Vagina (tissue), 2 donors: ENCODE data around the gene NECTIN2. TPM values are rescaled to one million over a fixed set of nuclear protein-coding genes. Genes with fewer than 3 reads are reported as not detected.
"Not testable (repeated sequence)": the region's sequence is repeated elsewhere in the genome, so short reads cannot be mapped to it uniquely, and the experiment has no call there.

Experiments used
- DNase-seq, 2 donors: peaks; one replicate each; pipeline ENCODE4 v3.0.0-alpha.2; 2017; ENCODE audit errors: extremely low spot score in 2 of 2
- H3K27ac ChIP-seq: fragments of 200-600 bp; sonication (generic); one replicate; pipeline ENCODE4 v1.5.1; 2019
- H3K27me3 ChIP-seq: fragments of 200-600 bp; sonication (generic); one replicate; pipeline ENCODE4 v1.5.1; 2019
- H3K36me3 ChIP-seq, 2 donors: fragments of 200-600 bp; sonication (generic); one replicate each; pipeline ENCODE4 v1.5.1; 2017 to 2019
- H3K4me1 ChIP-seq: fragments of 200-600 bp; sonication (generic); one replicate; pipeline ENCODE4 v1.5.1; 2019
- H3K4me3 ChIP-seq, 2 donors: fragments of 200-600 bp; sonication (generic); 1 replicate in 1 of 2; 2 replicates in 1 of 2; pipeline ENCODE4 v1.5.1; 2016 to 2019
- H3K9me3 ChIP-seq: fragments of 200-600 bp; sonication (generic); one replicate; pipeline ENCODE4 v1.5.1; 2019
- CTCF ChIP-seq, 3 experiments: fragments of 450-650 bp in 2 of 3; fragments of 200-600 bp in 1 of 3; sonication (generic) in 1 of 3; IDR thresholded peaks; one replicate each; pipeline ENCODE4 v1.5.1; 2017 to 2019; ENCODE audit warnings: antibody characterized with exemption in 3 of 3, mild to moderate bottlenecking in 2 of 3, moderate library complexity in 2 of 3
- POLR2A ChIP-seq, 2 donors: fragments of 450-650 bp; IDR thresholded peaks; one replicate each; pipeline ENCODE4 v1.6.1; 2017; ENCODE audit warnings: antibody characterized with exemption in 2 of 2, mild to moderate bottlenecking in 2 of 2, moderate library complexity in 2 of 2
- POLR2AphosphoS5 ChIP-seq, 2 donors: sonication (generic); formaldehyde crosslinking; IDR thresholded peaks; one replicate each; pipeline ENCODE4 v1.9.0; 2017; ENCODE audit warnings: antibody characterized with exemption in 2 of 2, mild to moderate bottlenecking in 2 of 2, low read depth in 1 of 2; ENCODE audit not compliant: insufficient read depth in 1 of 2
- intact Hi-C: fragments of 100-400 bp; cut with DNase I; formaldehyde crosslinking; loops from one replicate; pipeline ENCODE4 v1.15.1; 2023
- total RNA-seq: library from RNA; depleted of rRNA; stranded (reverse); fragments of >200 nt; gene quantifications from one replicate; pipeline ENCODE4 v1.2.3, GENCODE V29; 2016

NECTIN2 gene
- total RNA-seq, 1 donor from 2014 or later = 72.9 TPM

GRCh38 chr19:44851427-44851826 lies 5.3 kb downstream of the NECTIN2 start:
- TF ChIP-seq POLR2A (IDR thresholded peaks at IDR 0.05) (no peak), POLR2AphosphoS5 (IDR thresholded peaks at IDR 0.05; ENCODE audit: insufficient read depth in 1 of 2, low read depth in 1 of 2) (no peak), CTCF (IDR thresholded peaks at IDR 0.05) (no peak)
- H3K27me3 ChIP-seq = no peaks in the 10 kb centered on the region
- DNase-seq = no peak
- no peak overlapping the region for H3K4me3 ChIP-seq
- H3K36me3 ChIP-seq = no peaks in the 10 kb centered on the region
- intact Hi-C loops = no loop called here
- no peak overlapping the region for H3K27ac ChIP-seq
- no peaks in the 10 kb centered on the region for H3K9me3 ChIP-seq
- H3K4me1 ChIP-seq = peaks cover 44% of the 10 kb centered on the region

- no peak overlapping the region for H3K27ac ChIP-seq
- no peak overlapping the region for H3K4me3 ChIP-seq
- peaks cover 6% of the 10 kb centered on the region for H3K4me1 ChIP-seq
- H3K36me3 ChIP-seq = no peaks in the 10 kb centered on the region
- no peaks in the 10 kb centered on the region for H3K27me3 ChIP-seq
- TF ChIP-seq POLR2A (IDR thresholded peaks at IDR 0.05) = no peak
- no peak for TF ChIP-seq POLR2AphosphoS5 (IDR thresholded peaks at IDR 0.05; ENCODE audit: insufficient read depth in 1 of 2, low read depth in 1 of 2)
- no peak for TF ChIP-seq CTCF (IDR thresholded peaks at IDR 0.05)
- intact Hi-C loops = no loop called here
- DNase-seq = no peak
- no peaks in the 10 kb centered on the region for H3K9me3 ChIP-seq
Observed at GRCh38 chr19:44855606-44856005, 9.5 kb downstream of the NECTIN2 start.

GRCh38 chr19:44856421-44857083 lies 10.5 kb downstream of the NECTIN2 start:
- H3K27me3 ChIP-seq = no peaks in the 10 kb centered on the region
- H3K4me3 ChIP-seq = no peak overlapping the region
- H3K4me1 ChIP-seq = no peaks in the 10 kb centered on the region
- intact Hi-C loops = no loop called here
- TF ChIP-seq POLR2AphosphoS5 (IDR thresholded peaks at IDR 0.05; ENCODE audit: insufficient read depth in 1 of 2, low read depth in 1 of 2) (no peak), POLR2A (IDR thresholded peaks at IDR 0.05) (no peak), CTCF (IDR thresholded peaks at IDR 0.05) (no peak)
- no peak for DNase-seq
- no peaks in the 10 kb centered on the region for H3K9me3 ChIP-seq
- H3K27ac ChIP-seq = no peak overlapping the region
- H3K36me3 ChIP-seq = no peaks in the 10 kb centered on the region

- Histone ChIP-seq H3K27me3 (no peaks in the 10 kb centered on the region), H3K9me3 (no peaks in the 10 kb centered on the region), H3K4me3 (no peak overlapping the region), H3K36me3 (no peaks in the 10 kb centered on the region), H3K4me1 (no peaks in the 10 kb centered on the region), H3K27ac (no peak overlapping the region)
- intact Hi-C loops = no loop called here
- TF ChIP-seq POLR2AphosphoS5 (IDR thresholded peaks at IDR 0.05; ENCODE audit: insufficient read depth in 1 of 2, low read depth in 1 of 2) (no peak), CTCF (IDR thresholded peaks at IDR 0.05) (no peak), POLR2A (IDR thresholded peaks at IDR 0.05) (no peak)
- DNase-seq = no peak
Observed at GRCh38 chr19:44857837-44858236, 11.7 kb downstream of the NECTIN2 start.

- H3K4me3 ChIP-seq, DNase-seq, H3K9me3 ChIP-seq, H3K27ac ChIP-seq, H3K27me3 ChIP-seq, H3K36me3 ChIP-seq, intact Hi-C loops, H3K4me1 ChIP-seq: not testable (repeated sequence)
Observed at GRCh38 chr19:44861576-44861975, 15.5 kb downstream of the NECTIN2 start.
